ENCODE results near the gene STPG2.

GRCh38 chr4:97984545-97985131, 158.6 kb downstream of the STPG2 start:
- TF ChIP-seq CTCF (IDR thresholded peaks at IDR 0.05) = peak in 1 of 6 experiments; percentile 22
- TF ChIP-seq POLR2A (IDR thresholded peaks at IDR 0.05) = no peak
